H54 (cell line): ENCODE data around the gene IFIT1.
"Not testable (repeated sequence)": the region's sequence is repeated elsewhere in the genome, so short reads cannot be mapped to it uniquely, and the experiment has no call there.

Source experiments
- DNase-seq: peaks from one replicate; pipeline ENCODE4 v3.0.0; 2011; ENCODE audit warnings: low spot score, mixed read lengths; ENCODE audit not compliant: insufficient read length
- FAIRE-seq: peaks from 3 replicates; lab custom pipeline; 2011; peaks lifted over from hg19 to GRCh38; lab: Jason Lieb, UNC
- POLR2A ChIP-seq: IDR thresholded peaks from 2 replicates; pipeline ENCODE4 v1.6.1; 2011; ENCODE audit warnings: low read depth, mild to moderate bottlenecking, low read length

IFIT1 gene

DNA sequence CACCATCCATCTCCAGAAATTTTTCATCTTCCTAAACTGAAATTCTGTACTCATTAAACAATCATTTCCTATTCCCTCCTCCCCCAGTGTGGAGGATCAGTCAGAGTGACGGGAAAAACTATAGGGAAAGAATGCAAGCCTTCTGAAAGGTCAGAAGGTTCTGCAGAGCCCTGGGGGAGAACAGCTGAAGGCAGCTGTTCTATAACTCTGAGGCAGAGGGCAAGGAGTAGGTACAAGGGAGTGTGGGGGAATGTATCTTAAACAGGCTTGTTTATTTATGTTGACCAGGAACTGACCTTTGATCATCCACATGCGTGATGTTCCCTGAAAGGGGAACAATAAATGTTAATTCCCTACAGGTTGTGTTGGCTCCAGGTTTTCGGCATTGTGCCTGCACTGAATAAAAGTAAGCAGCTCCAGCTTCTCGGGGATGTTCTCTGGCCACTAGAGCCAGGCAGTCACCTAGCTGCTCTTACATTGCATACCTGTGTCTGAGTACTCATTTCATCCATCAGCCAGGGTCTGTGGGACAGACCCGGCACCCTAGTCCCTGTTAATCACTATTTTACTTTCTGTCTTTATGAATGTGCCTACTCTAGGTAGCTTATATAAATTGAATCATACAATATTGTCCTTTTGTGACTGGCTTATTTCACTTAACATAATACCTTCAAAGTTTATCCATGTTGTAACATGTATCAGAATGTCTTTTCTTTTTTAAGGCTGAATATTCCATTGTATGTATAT lies 5.8 kb downstream of the IFIT1 start:
- DNase-seq (no peak), FAIRE-seq (peak; percentile 58)
- no peak for TF ChIP-seq POLR2A

DNA sequence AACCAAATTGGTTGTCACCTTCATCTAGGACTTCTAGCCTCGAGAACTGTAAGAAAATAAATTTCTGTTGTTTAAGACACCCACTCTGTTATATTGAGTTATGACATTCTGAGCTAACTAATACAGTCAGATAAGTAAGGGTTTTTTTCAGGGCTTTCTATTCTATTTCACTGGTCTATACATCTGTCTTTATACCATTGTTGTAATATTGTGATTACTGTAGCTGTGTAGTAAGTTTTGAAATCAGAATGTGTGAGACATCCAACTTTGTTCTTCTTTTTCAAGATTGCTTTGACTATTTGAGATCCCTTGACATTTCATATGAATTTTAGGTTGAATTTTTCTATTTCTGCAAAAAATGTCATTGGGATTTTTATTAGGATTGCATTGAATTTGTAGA lies 7.5 kb downstream of the IFIT1 start:
- DNase-seq (no peak), FAIRE-seq (peak; percentile 67)
- TF ChIP-seq POLR2A = no peak

DNA sequence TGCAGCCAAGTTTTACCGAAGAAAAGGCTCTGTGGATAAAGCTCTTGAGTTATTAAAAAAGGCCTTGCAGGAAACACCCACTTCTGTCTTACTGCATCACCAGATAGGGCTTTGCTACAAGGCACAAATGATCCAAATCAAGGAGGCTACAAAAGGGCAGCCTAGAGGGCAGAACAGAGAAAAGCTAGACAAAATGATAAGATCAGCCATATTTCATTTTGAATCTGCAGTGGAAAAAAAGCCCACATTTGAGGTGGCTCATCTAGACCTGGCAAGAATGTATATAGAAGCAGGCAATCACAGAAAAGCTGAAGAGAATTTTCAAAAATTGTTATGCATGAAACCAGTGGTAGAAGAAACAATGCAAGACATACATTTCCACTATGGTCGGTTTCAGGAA lies 10.6 kb downstream of the IFIT1 start:
- DNase-seq = no peak
- FAIRE-seq = no peak
- TF ChIP-seq POLR2A = no peak

DNA sequence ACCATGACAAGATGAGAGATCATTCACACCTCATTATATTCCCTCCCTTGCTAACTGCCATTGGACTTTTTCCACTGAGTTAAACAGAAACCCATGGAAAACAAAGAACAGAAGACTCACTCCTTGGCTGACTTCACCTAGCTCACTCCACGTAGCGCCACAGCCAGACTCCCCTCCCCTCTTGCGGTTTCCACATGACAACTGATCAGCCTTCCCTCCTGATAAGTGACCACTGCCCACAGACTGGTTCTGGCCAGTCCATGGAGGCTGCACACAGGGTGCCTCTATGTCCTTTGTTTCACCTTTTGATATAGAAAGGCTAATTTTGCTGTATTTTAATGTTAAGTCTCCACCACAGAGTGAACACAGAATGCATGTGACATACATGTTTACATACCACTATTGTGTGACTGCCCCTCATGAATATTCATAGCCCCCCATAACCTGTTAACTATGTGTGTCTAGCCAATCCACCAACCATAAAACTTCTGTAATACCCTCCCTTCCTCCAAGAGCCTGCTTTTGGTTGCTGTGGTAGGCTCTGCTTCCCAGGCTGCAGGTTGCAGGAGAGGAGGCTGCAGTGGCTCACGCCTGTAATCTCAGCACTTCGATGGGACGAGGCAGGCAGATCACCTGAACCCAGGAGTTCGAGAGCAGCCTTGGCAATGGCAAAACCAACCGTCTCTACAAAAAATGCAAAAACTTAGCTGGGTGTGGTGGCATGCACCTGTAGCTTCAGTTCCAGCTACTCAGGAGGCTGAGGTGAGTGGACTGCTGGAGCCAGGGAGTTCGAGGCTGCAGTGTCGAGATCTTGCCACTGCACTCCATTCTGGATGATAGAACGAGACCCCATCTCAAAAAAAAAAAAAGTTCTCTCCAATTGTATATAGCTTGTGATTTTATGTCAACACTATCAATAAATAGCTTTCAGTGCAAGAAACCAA lies 12.0 kb downstream of the IFIT1 start:
- TF ChIP-seq POLR2A = no peak
- DNase-seq (no peak), FAIRE-seq (no peak)

DNA sequence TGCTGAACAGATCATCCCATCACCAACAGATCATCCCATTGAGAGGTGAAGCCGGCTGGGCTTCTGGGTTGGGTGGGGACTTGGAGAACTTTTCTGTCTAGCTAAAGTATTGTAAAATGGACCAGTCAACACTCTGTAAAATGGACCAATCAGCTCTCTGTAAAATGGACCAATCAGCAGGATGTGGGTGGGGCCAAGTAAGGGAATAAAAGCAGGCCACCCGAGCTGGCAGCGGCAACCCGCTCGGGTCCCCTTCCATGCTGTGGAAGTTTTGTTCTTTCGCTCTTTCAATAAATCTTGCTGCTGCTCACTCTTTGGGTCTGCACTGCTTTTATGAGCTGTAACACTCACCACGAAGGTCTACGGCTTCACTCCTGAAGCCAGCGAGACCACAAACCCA lies 13.8 kb downstream of the IFIT1 start:
- not testable (repeated sequence) for FAIRE-seq, DNase-seq

DNA sequence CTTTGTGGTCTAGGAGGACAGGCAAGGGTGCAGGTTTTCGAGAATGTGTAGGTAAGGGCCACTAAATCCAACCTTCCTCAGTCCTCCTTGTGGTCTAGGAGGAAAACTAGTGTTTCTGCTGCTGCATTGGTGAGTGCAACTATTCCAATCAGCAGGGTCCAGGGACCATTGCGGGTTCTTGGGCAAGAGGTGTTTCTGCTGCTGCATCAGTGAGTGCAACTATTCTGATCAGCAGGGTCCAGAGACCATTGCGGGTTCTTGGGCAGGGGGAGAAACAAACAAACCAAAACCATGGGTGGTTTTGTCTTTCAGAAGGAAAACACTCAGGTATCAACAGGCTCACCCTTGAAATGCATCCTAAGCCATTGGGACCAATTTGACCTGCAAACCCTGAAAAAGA lies 15.4 kb downstream of the IFIT1 start:
- FAIRE-seq, DNase-seq: not testable (repeated sequence)

DNA sequence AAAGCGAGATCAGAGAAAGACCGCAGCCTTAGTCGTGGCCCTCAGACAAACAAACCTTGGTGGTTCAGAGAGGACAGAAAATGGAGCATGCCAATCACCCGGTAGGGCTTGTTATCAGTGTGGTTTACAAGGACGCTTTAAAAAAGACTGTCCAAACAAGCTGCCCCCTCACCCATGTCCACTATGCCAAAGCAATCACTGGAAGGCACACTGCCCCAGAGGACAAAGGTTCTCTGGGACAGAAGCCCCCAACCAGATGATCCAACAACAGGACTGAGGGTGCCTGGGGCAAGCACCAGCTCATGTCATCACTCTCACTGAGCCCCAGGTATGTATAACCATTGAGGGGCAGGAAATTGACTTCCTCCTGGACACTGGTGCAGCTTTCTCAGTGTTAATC lies 16.9 kb downstream of the IFIT1 start:
- not testable (repeated sequence) for DNase-seq, FAIRE-seq

DNA sequence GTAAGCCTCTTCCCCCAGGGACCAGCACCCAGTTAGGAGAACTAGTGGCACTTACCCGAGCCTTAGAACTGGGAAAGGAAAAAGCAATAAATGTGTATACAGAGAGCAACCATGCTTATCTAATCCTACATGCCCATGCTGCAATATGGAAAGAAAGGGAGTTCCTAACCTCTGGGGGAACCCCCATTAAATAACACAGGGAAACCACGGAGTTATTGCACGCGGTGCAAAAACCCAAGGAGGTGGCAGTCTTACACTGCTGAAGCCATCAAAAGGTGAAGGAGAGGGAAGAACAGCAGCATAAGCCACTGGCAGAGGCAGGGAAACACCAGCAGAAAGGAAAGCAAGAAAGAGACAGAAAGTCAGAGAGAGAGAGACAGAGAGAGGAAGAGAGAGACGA lies 18.1 kb downstream of the IFIT1 start:
- not testable (repeated sequence) for FAIRE-seq, DNase-seq

DNA sequence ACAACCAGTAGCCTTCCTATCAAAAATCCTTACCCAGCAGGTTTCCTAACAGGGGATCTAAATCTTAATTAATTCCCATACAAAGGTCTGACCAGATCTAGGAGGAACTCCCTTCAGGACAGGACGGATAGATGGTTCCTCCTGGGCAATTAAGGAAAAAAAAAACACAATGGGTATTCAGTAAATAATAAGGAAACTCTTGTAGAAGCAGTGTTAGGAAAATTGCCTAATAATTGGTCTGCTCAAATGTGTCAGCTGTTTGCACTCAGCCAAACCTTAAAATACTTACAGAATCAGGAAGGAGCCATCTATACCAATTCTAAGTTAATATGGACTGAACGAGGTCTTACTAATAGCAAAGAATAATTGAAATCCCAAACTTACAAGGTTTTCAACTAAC lies 18.7 kb downstream of the IFIT1 start:
- not testable (repeated sequence) for DNase-seq, FAIRE-seq

DNA sequence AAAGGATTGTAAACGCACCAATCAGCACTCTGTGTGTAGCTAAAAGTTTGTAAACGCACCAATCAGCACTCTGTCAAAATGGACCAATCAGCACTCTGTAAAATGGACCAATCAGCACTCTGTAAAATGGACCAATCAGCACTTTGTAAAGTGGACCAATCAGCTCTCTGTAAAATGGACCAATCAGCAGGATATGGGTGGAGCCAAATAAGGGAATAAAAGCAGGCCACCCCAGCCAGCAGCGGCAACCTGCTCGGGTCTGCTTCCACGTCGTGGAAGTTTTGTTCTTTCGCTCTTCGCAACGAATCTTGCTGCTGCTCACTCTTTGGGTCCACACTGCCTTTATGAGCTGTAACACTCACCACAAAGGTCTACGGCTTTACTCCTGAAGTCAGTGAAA lies 19.9 kb downstream of the IFIT1 start:
- FAIRE-seq, DNase-seq: not testable (repeated sequence)

DNA sequence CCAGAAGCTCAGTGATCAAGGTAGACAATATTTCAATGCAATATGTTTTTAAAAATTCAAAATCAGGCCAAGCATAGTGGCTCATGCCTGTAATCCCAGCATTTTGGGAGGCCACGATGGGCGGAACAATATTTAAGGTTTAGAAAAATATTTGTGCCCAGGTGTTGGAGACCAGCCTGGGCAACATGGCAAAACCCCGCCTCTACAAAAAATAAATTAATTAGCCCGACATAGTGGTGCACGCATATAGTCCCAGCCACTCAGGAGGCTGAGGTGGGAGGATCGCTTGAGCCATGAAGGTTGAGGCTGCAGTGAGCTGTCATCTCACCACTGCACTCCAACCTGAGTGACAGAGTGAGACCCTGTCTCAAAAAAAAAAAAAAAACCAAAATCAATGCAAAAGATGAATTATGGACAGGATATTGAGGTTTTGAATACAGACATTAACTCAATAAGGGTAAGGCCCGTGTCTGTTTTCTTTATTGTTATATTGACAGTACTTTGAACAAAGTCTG lies 21.0 kb downstream of the IFIT1 start:
- FAIRE-seq = no peak
- no peak for TF ChIP-seq POLR2A
- no peak for DNase-seq

DNA sequence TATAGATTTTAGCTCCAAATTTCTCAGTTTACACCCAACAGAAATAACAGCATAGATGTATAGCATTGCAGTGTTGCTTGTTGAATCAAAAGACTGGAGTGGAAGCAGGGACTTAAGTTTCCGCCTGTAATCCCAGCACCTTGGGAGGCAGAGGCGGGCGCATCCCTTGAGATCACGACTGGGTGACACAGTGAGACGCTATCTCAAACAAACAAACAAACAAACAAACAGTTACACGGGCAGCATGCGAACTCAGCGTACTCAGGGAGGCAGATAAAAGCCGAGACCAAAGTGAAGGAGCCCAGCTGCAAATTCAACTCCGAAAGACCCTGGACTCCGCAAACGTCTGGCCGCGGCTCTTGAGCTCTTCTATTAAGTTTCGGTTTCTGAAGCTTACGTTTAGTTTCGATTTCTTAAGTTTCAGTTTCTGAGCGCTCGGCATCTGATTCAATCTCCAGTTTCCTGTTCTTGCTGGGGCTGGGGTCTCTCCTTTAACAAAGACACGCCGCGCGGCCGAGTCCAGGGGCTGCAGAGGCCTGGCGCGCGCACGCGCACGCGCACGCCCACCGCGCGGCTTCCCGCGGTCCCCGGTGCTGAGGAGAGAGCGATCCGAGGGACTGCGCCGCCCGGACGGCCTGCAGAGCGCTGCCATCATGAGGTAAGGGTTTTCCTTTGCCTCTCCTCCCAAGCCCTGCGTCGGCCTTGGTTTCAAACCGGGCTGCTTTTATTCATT lies 21.9 kb downstream of the IFIT1 start, which contains the start of gene IFIT5:
TSS of gene IFIT5 (plus strand) at position 423 of the 733 bp plus-strand sequence. CDS start at position 654, 231 bp downstream.
- peak; percentile 73 for TF ChIP-seq POLR2A
- peak; percentile 79 for DNase-seq
- no peak for FAIRE-seq

DNA sequence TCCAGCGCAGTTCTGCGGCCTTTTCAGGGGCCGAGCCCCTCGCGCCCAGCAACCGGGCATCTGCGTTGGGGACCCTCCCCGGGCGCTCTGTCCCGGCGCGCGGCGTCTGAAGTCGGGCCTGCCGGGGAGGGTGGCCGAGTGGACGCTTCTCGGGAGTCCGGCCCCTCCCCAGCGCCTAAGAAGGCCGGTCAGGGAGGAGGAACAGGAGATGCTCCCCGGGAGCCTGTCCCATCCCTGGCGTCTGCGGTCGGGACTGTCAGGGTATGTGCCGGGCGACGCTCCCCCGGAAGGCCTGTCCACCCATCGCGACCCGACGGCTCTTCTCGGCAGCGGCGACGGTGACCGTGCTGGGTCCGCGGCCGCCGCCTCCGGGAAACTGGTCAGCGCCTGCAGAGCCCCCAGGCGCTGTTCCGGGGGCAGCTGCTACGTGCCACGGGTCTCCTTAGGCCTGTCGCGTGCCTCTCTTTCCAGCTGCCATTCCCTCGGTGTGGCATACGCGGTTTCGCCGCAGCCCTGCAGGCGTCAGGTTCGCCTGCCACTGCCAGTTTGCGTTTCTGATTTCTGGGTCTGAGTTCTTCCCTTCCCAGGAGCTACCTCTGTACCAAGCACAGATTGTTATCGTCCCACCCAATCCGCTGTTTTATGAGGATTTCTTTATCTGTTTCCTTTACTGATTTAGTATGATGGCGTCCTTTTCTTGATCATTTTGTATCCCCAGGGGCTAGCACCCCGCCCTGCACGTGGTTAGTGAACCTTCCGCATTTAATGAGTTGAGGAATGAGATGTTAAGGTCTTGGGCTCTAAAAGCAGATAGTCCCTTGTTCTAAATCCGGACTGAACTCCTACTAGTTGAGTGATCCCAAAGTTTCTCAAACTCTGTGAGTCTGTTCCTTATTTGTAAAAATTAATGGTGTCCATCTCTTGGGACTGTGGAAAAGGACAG lies 22.7 kb downstream of the IFIT1 start:
- peak; percentile 45 for FAIRE-seq
- no peak for TF ChIP-seq POLR2A
- peak; percentile 55 for DNase-seq
